Hepatocyte (in vitro differentiated cells): Measurements from ENCODE around the gene TNXB. TPM values are rescaled to one million over a fixed set of nuclear protein-coding genes. Genes with fewer than 3 reads are reported as not detected.

ENCODE experiments used
- DNase-seq: peaks from one replicate; pipeline ENCODE4 v3.0.0-alpha.2; 2016; ENCODE audit warnings: low spot score
- H2AFZ ChIP-seq: fragments of 200-600 bp; sonication (generic); 2 replicates; pipeline ENCODE4 v1.6.0; 2016; ENCODE audit warnings: antibody characterized with exemption, mild to moderate bottlenecking
- H3K27ac ChIP-seq: fragments of 200-600 bp; sonication (generic); 2 replicates; pipeline ENCODE4 v1.5.1; 2016; ENCODE audit warnings: mild to moderate bottlenecking
- H3K27me3 ChIP-seq: fragments of 200-600 bp; sonication (generic); 2 replicates; pipeline ENCODE4 v1.6.1; 2016
- H3K36me3 ChIP-seq: fragments of 200-600 bp; sonication (generic); replicated peaks from 2 replicates; pipeline ENCODE4 v1.5.1; 2016; ENCODE audit warnings: low read depth; ENCODE audit not compliant: insufficient read depth
- H3K4me1 ChIP-seq: fragments of 200-600 bp; sonication (generic); 2 replicates; pipeline ENCODE4 v1.5.1; 2016; ENCODE audit warnings: mild to moderate bottlenecking, moderate library complexity; ENCODE audit not compliant: insufficient read depth
- H3K4me2 ChIP-seq: fragments of 200-600 bp; sonication (generic); 2 replicates; pipeline ENCODE4 v1.6.0; 2016
- H3K4me3 ChIP-seq: fragments of 200-600 bp; sonication (generic); 2 replicates; pipeline ENCODE4 v1.5.1; 2016; ENCODE audit warnings: mild to moderate bottlenecking
- H3K79me2 ChIP-seq: fragments of 200-600 bp; sonication (generic); 2 replicates; pipeline ENCODE4 v1.6.0; 2017; ENCODE audit warnings: mild to moderate bottlenecking
- H3K9me2 ChIP-seq: fragments of 200-600 bp; sonication (generic); replicated peaks from 2 replicates; pipeline ENCODE4 v1.6.0; 2017; ENCODE audit warnings: mild to moderate bottlenecking; ENCODE audit not compliant: insufficient read depth
- H3K9me3 ChIP-seq: fragments of 200-600 bp; sonication (generic); 2 replicates; pipeline ENCODE4 v1.5.1; 2016; ENCODE audit warnings: low read depth, mild to moderate bottlenecking
- H4K20me1 ChIP-seq: fragments of 200-600 bp; sonication (generic); 2 replicates; pipeline ENCODE4 v1.6.0; 2016; ENCODE audit warnings: mild to moderate bottlenecking; ENCODE audit not compliant: insufficient read depth, poor library complexity, severe bottlenecking
- CTCF ChIP-seq: fragments of 200-600 bp; sonication (generic); IDR thresholded peaks from 2 replicates; pipeline ENCODE4 v1.5.1; 2016; ENCODE audit warnings: antibody characterized with exemption, mild to moderate bottlenecking; ENCODE audit not compliant: poor library complexity
- EZH2 ChIP-seq: fragments of 200-600 bp; sonication (generic); IDR thresholded peaks from 2 replicates; pipeline ENCODE4 v1.6.1; 2016; ENCODE audit warnings: antibody characterized with exemption, mild to moderate bottlenecking, borderline replicate concordance
- EZH2phosphoT487 ChIP-seq: fragments of 200-600 bp; sonication (generic); IDR thresholded peaks from one replicate; pipeline ENCODE4 v1.6.1; 2018; ENCODE audit warnings: antibody characterized with exemption, mild to moderate bottlenecking, low read depth, moderate library complexity; ENCODE audit not compliant: unreplicated experiment, severe bottlenecking
- WGBS: methylation state at CpG from one replicate; pipeline ENCODE4 v1.1.6; 2016; ENCODE audit warnings: low lambda C conversion rate; ENCODE audit errors: missing lambda C conversion rate; 5-methylcytosine and 5-hydroxymethylcytosine counted together
- polyA plus RNA-seq: library from polyadenylated mRNA; unstranded; fragments of >200 nt; fragmentation: Nextera tagmentation; extraction: Ambion mirVana; gene quantifications from 2 replicates; pipeline ENCODE4 v1.2.1, GENCODE V29; 2016
- total RNA-seq: library from RNA; depleted of rRNA; stranded (reverse); fragments of >200 nt; gene quantifications from 2 replicates; pipeline ENCODE4 v1.2.3, GENCODE V29; 2014

The TNXB gene
- total and polyA plus RNA-seq, 2 experiments from 2014 or later: 9.2 to 11.6 TPM

GRCh38 chr6:32151863-32152768 lies 43.0 kb upstream of the TNXB start, which contains the start of gene PRRT1:
Gene PRRT1 (minus strand): TSS chr6:32151939. CDS start chr6:32151827, 112 bp downstream.
- peak within 1 kb of the TSS; percentile 59 for H2AFZ ChIP-seq
- H3K36me3 ChIP-seq: no peaks in the 10 kb centered on the region
- H3K79me2 ChIP-seq: peaks cover 24% of the 10 kb centered on the region
- H4K20me1 ChIP-seq: no peaks in the 10 kb centered on the region
- peak within 1 kb of the TSS; percentile 96 for H3K27ac ChIP-seq
- H3K27me3 ChIP-seq: peaks cover 26% of the 10 kb centered on the region
- H3K9me3 ChIP-seq: no peaks in the 10 kb centered on the region
- peaks cover 22% of the 10 kb centered on the region for H3K4me1 ChIP-seq
- H3K4me2 ChIP-seq: peak within 1 kb of the TSS; percentile 87
- TF ChIP-seq EZH2phosphoT487 (no peak), EZH2 (no peak), CTCF (no peak)
- no peaks in the 10 kb centered on the region for H3K9me2 ChIP-seq
- no peak for DNase-seq
- 33% methylated on average over 8 of the region's 24 CpGs for WGBS
- H3K4me3 ChIP-seq: peak within 1 kb of the TSS; percentile 72

GRCh38 chr6:32151181-32151862 lies 42.2 kb upstream of the TNXB start:
- Histone ChIP-seq H3K36me3 (no peaks in the 10 kb centered on the region), H3K4me3 (no peak overlapping the region), H2AFZ (no peak overlapping the region), H3K9me2 (no peaks in the 10 kb centered on the region), H3K9me3 (no peaks in the 10 kb centered on the region), H3K27ac (no peak overlapping the region), H3K79me2 (peaks cover 17% of the 10 kb centered on the region), H3K4me1 (peaks cover 22% of the 10 kb centered on the region), H4K20me1 (no peaks in the 10 kb centered on the region), H3K4me2 (peak overlapping the region; percentile 87), H3K27me3 (peaks cover 26% of the 10 kb centered on the region)
- TF ChIP-seq EZH2 (no peak), CTCF (no peak), EZH2phosphoT487 (no peak)
- no peak for DNase-seq
- WGBS: 63% methylated on average over 4 of the region's 8 CpGs

- Histone ChIP-seq H3K4me2 (peak overlapping the region; percentile 87), H3K9me2 (no peaks in the 10 kb centered on the region), H3K36me3 (no peaks in the 10 kb centered on the region), H3K4me3 (no peak overlapping the region), H3K79me2 (peaks cover 6% of the 10 kb centered on the region), H3K9me3 (no peaks in the 10 kb centered on the region), H2AFZ (no peak overlapping the region), H3K4me1 (peaks cover 22% of the 10 kb centered on the region), H3K27me3 (peaks cover 26% of the 10 kb centered on the region), H3K27ac (no peak overlapping the region), H4K20me1 (no peaks in the 10 kb centered on the region)
- TF ChIP-seq EZH2phosphoT487 (no peak), CTCF (no peak), EZH2 (no peak)
- no peak for DNase-seq
- 37% methylated on average over 27 of the region's 55 CpGs for WGBS
Observed at GRCh38 chr6:32149932-32150870, 41.1 kb upstream of the TNXB start.
